Liver (tissue), 9 donors: Measurements from ENCODE around the gene FAM161B. TPM values are rescaled to one million over a fixed set of nuclear protein-coding genes. Genes with fewer than 3 reads are reported as not detected.
A peak's percentile ranks its signal among the peaks of the same experiment; 100 is the strongest.

ENCODE experiments used
- DNase-seq: peaks from one replicate; pipeline ENCODE4 v3.0.0-alpha.2; 2017; ENCODE audit warnings: low spot score
- H3K27ac ChIP-seq, 2 donors: one replicate each; pipeline ENCODE4 v1.7.0; 2013; ENCODE audit warnings: inconsistent platforms in 2 of 2, low read length in 2 of 2, control low read depth in 1 of 2, low read depth in 1 of 2, mild to moderate bottlenecking in 1 of 2
- H3K27me3 ChIP-seq, 4 donors: one replicate each; pipeline versions ENCODE4 v1.6.1 to v1.7.0; 2013; ENCODE audit warnings: low read length in 3 of 4, inconsistent platforms in 1 of 4, mild to moderate bottlenecking in 1 of 4, moderate library complexity in 1 of 4; ENCODE audit not compliant: control insufficient read depth in 4 of 4, insufficient read depth in 4 of 4
- H3K36me3 ChIP-seq, 4 donors: one replicate each; pipeline versions ENCODE4 v1.6.1 to v1.7.0; 2013; ENCODE audit warnings: low read length in 3 of 4, mild to moderate bottlenecking in 3 of 4, low read depth in 1 of 4, moderate library complexity in 1 of 4; ENCODE audit not compliant: control insufficient read depth in 4 of 4, insufficient read depth in 3 of 4
- H3K4me1 ChIP-seq, 4 donors: one replicate each; pipeline versions ENCODE4 v1.6.1 to v1.7.0; 2013; ENCODE audit warnings: low read length in 3 of 4, mild to moderate bottlenecking in 3 of 4, moderate library complexity in 1 of 4; ENCODE audit not compliant: control insufficient read depth in 4 of 4, insufficient read depth in 4 of 4
- H3K4me3 ChIP-seq, 3 donors: one replicate each; pipeline versions ENCODE4 v1.6.1 to v1.7.0; 2013; ENCODE audit warnings: low read length in 3 of 3, control low read depth in 1 of 3, low read depth in 1 of 3, mild to moderate bottlenecking in 1 of 3
- H3K9ac ChIP-seq, 2 donors: one replicate each; pipeline ENCODE4 v1.7.0; 2013; ENCODE audit warnings: low read length in 2 of 2, mild to moderate bottlenecking in 2 of 2, moderate library complexity in 2 of 2, control low read depth in 1 of 2, low read depth in 1 of 2
- H3K9me3 ChIP-seq, 4 donors: one replicate each; pipeline versions ENCODE4 v1.6.1 to v1.7.0; 2013; ENCODE audit warnings: low read length in 3 of 4; ENCODE audit not compliant: control insufficient read depth in 4 of 4
- FOXA2 ChIP-seq: IDR thresholded peaks from 2 replicates; pipeline ENCODE4 v1.6.1; 2016; ENCODE audit warnings: antibody characterized with exemption
- GABPA ChIP-seq, 2 donors: IDR thresholded peaks in 1 of 2; conservative IDR thresholded peaks in 1 of 2; 2 replicates each; pipeline ENCODE4 v1.6.1; 2016; ENCODE audit warnings: antibody characterized with exemption in 2 of 2, mild to moderate bottlenecking in 1 of 2, moderate library complexity in 1 of 2
- JUND ChIP-seq, 2 donors: IDR thresholded peaks; 2 replicates each; pipeline ENCODE4 v1.6.1; 2016; ENCODE audit warnings: antibody characterized with exemption in 2 of 2
- NR2F2 ChIP-seq: IDR thresholded peaks from 2 replicates; pipeline ENCODE4 v1.6.1; 2016; ENCODE audit warnings: antibody characterized with exemption
- RXRA ChIP-seq, 2 donors: IDR thresholded peaks; 2 replicates each; pipeline ENCODE4 v1.6.1; 2017 to 2018; ENCODE audit warnings: antibody characterized with exemption in 2 of 2, mild to moderate bottlenecking in 1 of 2
- TAF1 ChIP-seq: conservative IDR thresholded peaks from 2 replicates; pipeline ENCODE4 v1.6.1; 2016; ENCODE audit warnings: antibody characterized with exemption, mild to moderate bottlenecking
- WGBS: extraction: QIAGEN DNeasy Blood & Tissue Kit; methylation state at CpG from one replicate; pipeline ENCODE4 v1.1.7; 2013; 5-methylcytosine and 5-hydroxymethylcytosine counted together
- polyA plus RNA-seq, 2 donors: library from polyadenylated mRNA; stranded (reverse) in 1 of 2; unstranded in 1 of 2; fragments of 200-250 nt in 1 of 2; fragments of >200 nt in 1 of 2; fragmentation: Nextera tagmentation in 1 of 2; extraction: Ambion mirVana in 1 of 2; gene quantifications; one replicate each; pipeline versions ENCODE4 v1.2.1 to v1.2.3, GENCODE V29; 2013 to 2015
- total RNA-seq, 2 donors: library from RNA; depleted of rRNA; stranded (reverse); fragments of >200 nt; gene quantifications; one replicate each; pipeline ENCODE4 v1.2.3, GENCODE V29; 2014
- TF ChIP-seq, protein P1 (sequence below): IDR thresholded peaks from 2 replicates; pipeline ENCODE4 v1.6.1; 2016; ENCODE audit warnings: antibody characterized with exemption, mild to moderate bottlenecking
- TF ChIP-seq, protein P2 (sequence below): fragments of 150-350 bp; IDR thresholded peaks from 2 replicates; pipeline ENCODE4 v1.5.1; 2017; ENCODE audit warnings: improper control_type of control experiment, low read depth, low read length; ENCODE audit not compliant: missing input control
- TF ChIP-seq, protein P3 (sequence below): IDR thresholded peaks from 2 replicates; pipeline ENCODE4 v1.6.1; 2016; ENCODE audit warnings: antibody characterized with exemption
- donor health status: healthy.
- donor health status: healthy.
- donor health status: healthy.
- donor health status: healthy.
- donor health status: healthy.

The FAM161B gene
- total and polyA plus RNA-seq, 4 donors, result 0.79 to 1.5 (median 1.2) TPM

DNA sequence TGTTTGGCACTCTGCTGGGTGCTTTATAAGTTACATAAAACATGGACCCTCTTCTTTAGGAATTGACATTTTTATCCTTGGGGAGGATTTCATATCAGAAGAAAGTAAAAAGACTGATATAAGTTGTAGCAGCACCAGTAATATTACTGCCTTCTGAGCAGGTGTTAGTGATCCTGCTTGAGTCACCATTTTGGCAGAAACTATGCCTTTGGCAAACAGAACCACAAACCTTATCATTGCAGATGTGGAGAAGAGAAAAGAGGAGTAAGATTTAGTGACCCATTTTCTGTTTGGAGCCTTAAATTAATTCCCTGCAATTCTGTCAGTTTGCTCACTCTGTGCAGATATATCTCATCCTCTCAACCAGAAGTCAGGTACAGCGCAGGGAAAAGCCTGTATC is 40.2 kb downstream of the FAM161B start (continued):
- TF ChIP-seq, protein P1, sequence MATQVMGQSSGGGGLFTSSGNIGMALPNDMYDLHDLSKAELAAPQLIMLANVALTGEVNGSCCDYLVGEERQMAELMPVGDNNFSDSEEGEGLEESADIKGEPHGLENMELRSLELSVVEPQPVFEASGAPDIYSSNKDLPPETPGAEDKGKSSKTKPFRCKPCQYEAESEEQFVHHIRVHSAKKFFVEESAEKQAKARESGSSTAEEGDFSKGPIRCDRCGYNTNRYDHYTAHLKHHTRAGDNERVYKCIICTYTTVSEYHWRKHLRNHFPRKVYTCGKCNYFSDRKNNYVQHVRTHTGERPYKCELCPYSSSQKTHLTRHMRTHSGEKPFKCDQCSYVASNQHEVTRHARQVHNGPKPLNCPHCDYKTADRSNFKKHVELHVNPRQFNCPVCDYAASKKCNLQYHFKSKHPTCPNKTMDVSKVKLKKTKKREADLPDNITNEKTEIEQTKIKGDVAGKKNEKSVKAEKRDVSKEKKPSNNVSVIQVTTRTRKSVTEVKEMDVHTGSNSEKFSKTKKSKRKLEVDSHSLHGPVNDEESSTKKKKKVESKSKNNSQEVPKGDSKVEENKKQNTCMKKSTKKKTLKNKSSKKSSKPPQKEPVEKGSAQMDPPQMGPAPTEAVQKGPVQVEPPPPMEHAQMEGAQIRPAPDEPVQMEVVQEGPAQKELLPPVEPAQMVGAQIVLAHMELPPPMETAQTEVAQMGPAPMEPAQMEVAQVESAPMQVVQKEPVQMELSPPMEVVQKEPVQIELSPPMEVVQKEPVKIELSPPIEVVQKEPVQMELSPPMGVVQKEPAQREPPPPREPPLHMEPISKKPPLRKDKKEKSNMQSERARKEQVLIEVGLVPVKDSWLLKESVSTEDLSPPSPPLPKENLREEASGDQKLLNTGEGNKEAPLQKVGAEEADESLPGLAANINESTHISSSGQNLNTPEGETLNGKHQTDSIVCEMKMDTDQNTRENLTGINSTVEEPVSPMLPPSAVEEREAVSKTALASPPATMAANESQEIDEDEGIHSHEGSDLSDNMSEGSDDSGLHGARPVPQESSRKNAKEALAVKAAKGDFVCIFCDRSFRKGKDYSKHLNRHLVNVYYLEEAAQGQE, result no peak
- TF ChIP-seq, protein P2, sequence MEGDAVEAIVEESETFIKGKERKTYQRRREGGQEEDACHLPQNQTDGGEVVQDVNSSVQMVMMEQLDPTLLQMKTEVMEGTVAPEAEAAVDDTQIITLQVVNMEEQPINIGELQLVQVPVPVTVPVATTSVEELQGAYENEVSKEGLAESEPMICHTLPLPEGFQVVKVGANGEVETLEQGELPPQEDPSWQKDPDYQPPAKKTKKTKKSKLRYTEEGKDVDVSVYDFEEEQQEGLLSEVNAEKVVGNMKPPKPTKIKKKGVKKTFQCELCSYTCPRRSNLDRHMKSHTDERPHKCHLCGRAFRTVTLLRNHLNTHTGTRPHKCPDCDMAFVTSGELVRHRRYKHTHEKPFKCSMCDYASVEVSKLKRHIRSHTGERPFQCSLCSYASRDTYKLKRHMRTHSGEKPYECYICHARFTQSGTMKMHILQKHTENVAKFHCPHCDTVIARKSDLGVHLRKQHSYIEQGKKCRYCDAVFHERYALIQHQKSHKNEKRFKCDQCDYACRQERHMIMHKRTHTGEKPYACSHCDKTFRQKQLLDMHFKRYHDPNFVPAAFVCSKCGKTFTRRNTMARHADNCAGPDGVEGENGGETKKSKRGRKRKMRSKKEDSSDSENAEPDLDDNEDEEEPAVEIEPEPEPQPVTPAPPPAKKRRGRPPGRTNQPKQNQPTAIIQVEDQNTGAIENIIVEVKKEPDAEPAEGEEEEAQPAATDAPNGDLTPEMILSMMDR, result no peak

DNA sequence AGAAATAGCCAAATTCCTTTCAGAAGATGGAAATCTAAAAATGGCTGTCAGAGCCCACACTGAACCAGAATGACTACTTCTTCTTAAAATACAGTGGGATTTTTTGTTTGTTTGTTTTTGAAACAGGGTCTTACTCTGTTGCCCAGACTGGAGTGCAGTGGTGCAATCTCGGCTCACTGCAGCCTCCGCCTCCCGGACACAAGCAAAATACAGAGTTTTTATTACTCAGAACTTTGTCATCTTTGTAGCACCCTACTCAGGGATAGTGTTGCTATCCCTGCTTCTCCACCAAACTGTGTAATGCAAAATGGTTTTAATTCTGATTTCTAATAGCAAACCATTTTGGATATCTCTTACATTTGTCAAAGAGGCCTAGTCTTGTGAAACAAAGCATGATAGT is 46.9 kb downstream of the FAM161B start:
- Histone ChIP-seq H3K27ac (no peak overlapping the region), H3K27me3 (no peaks in the 10 kb centered on the region), H3K36me3 (peaks cover 10 to 61% (median 50%) of the 10 kb centered on the region in 4 donors), H3K4me1 (no peaks in the 10 kb centered on the region), H3K4me3 (no peak overlapping the region), H3K9me3 (no peaks in the 10 kb centered on the region), H3K9ac (no peak overlapping the region)
- no peak for DNase-seq
- 82% methylated on average over 3 of the region's 3 CpGs for WGBS
- TF ChIP-seq TAF1 (no peak), JUND (IDR thresholded peaks at IDR 0.05) (no peak), GABPA (IDR thresholded peaks at IDR 0.05 in 1 of 2, conservative IDR thresholded peaks at IDR 0.05 in 1 of 2) (no peak), RXRA (IDR thresholded peaks at IDR 0.05) (no peak)
- TF ChIP-seq, protein P2, result no peak

DNA sequence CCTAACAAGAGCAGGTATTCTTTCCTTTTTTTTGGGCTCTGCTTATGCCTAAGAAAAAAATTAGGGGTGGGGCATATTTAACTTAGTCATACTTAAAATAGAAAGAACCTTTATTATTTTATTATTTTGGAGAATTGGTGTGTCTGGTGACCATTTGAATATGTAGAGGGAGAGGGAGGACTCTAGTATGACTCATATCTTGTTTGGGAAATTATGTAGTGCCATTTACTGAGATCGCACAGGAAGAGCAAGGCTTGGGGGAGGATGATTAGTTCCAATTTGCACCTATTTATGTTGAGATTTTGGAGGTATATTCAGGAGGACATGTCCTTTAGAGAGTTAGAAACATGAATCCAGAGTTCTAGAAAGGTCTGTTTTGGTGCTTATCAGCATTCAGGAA is 53.4 kb downstream of the FAM161B start:
- TF ChIP-seq, protein P1, result no peak
- TF ChIP-seq, protein P3, sequence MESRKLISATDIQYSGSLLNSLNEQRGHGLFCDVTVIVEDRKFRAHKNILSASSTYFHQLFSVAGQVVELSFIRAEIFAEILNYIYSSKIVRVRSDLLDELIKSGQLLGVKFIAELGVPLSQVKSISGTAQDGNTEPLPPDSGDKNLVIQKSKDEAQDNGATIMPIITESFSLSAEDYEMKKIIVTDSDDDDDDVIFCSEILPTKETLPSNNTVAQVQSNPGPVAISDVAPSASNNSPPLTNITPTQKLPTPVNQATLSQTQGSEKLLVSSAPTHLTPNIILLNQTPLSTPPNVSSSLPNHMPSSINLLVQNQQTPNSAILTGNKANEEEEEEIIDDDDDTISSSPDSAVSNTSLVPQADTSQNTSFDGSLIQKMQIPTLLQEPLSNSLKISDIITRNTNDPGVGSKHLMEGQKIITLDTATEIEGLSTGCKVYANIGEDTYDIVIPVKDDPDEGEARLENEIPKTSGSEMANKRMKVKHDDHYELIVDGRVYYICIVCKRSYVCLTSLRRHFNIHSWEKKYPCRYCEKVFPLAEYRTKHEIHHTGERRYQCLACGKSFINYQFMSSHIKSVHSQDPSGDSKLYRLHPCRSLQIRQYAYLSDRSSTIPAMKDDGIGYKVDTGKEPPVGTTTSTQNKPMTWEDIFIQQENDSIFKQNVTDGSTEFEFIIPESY, result no peak
- TF ChIP-seq NR2F2 (no peak), FOXA2 (no peak)
- H3K27me3 ChIP-seq, result no peaks in the 10 kb centered on the region
- H3K36me3 ChIP-seq, result peaks cover 7 to 62% (median 51%) of the 10 kb centered on the region in 4 donors
- no peak overlapping the region for H3K9ac ChIP-seq
- no peaks in the 10 kb centered on the region for H3K4me1 ChIP-seq
- WGBS, result 81% methylated on average over 1 of the region's 1 CpG
- DNase-seq, result no peak
- H3K9me3 ChIP-seq, result no peaks in the 10 kb centered on the region
- peak overlapping the region in 1 of 2 donors; percentile 38 for H3K27ac ChIP-seq
- no peak overlapping the region for H3K4me3 ChIP-seq
